GM12874 (cell line): ENCODE results near the gene RPS19.

Experiments
- TF ChIP-seq, protein P1 (sequence below): IDR thresholded peaks from 2 replicates; pipeline ENCODE4 v1.5.1; 2011; ENCODE audit warnings: low read depth, mild to moderate bottlenecking, control low read depth, low read length, moderate library complexity; ENCODE audit not compliant: insufficient read depth

Gene RPS19

DNA sequence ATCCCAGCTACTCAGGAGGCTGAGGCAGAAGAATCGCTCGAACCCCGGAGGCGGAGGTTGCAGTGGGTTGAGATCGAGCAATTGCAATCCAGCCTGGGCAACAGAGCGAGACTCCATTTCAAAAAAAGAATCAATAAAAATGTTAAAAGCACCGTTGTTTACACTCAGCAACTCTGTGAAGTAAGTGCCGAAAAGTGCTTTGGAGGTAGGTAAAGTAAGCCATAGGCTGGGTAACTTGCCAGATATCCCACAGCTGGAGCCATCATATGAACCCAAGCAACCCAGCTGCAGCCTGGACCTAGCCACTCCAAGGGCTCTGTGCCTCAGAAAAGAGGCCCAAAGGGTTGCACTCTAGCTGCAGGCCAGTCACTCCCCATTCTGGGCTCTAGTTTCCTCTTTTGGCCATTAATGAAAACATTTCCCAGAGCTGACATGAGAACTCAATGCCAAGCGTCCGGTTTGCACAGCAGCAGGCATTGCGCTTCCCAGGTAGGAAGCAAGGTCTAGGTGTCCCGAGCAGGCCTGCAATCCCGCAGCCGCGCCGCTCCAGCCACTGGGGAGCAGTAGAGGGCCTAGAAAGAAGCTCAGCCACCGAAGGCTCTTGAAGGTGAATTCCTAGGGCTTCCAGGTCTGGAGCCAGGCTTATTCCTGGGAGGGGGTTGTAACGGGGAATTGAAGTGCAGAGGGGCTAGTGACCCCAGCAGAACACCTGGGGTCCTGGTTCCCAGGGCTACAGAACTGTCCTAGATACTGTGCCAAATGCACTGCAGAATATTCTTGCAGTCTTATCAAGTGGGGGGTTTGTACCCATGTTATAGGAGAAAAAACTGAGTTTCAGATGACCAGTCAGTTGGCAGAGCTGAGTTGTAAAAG is 13.0 kb downstream of the RPS19 start:
- TF ChIP-seq, protein P1, sequence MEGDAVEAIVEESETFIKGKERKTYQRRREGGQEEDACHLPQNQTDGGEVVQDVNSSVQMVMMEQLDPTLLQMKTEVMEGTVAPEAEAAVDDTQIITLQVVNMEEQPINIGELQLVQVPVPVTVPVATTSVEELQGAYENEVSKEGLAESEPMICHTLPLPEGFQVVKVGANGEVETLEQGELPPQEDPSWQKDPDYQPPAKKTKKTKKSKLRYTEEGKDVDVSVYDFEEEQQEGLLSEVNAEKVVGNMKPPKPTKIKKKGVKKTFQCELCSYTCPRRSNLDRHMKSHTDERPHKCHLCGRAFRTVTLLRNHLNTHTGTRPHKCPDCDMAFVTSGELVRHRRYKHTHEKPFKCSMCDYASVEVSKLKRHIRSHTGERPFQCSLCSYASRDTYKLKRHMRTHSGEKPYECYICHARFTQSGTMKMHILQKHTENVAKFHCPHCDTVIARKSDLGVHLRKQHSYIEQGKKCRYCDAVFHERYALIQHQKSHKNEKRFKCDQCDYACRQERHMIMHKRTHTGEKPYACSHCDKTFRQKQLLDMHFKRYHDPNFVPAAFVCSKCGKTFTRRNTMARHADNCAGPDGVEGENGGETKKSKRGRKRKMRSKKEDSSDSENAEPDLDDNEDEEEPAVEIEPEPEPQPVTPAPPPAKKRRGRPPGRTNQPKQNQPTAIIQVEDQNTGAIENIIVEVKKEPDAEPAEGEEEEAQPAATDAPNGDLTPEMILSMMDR, result peak; percentile 82

DNA sequence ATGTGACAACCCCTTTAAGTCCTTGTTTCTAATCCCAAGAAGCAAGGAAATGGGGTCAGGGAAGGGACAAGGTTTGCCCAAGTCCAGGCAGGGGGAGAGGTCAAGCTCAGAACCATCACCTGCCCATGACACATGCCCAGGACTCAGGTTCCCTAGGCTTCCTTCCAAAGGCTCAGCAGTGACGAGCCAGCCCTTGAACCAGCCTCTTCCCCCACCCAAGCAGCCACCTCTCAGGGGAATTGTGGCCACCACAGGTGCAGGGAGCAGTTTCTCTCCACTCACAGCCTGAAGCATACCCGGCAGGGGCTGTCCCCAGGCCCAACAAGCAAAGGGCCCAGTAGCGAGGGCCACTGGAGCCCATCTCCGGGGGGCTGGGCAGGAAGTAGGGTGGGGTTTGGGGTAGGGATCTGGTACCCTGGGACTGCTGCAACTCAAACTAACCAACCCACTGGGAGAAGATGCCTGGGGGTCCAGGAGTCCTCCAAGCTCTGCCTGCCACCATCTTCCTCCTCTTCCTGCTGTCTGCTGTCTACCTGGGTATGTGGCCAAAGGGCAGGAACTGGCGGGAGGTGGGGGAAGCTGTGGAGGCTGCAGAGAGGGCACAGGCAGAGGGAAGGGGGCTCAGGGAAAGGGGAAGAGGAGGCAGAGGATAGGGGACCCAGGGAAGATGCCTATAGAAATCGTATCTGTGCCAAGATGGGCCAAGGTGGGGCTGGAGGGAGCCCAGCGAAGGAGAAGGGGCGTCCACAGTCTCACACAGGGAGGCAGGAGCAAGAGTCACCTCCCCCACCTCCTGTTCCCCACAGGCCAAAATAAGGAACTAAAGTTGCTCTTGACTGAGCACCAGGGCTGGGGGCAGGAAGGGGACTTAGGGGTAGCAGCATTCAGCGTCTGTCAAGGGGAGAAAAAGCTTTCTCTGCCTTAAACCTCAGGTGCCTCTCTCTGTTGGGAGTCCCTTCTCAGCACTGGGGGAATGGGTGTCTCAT is 17.1 kb downstream of the RPS19 start, which contains the start of gene CD79A:
TSS of gene CD79A (plus strand) at position 433 of the 986 bp plus-strand sequence. CDS start at position 459, 26 bp downstream.
- TF ChIP-seq, protein P1, result no peak

DNA sequence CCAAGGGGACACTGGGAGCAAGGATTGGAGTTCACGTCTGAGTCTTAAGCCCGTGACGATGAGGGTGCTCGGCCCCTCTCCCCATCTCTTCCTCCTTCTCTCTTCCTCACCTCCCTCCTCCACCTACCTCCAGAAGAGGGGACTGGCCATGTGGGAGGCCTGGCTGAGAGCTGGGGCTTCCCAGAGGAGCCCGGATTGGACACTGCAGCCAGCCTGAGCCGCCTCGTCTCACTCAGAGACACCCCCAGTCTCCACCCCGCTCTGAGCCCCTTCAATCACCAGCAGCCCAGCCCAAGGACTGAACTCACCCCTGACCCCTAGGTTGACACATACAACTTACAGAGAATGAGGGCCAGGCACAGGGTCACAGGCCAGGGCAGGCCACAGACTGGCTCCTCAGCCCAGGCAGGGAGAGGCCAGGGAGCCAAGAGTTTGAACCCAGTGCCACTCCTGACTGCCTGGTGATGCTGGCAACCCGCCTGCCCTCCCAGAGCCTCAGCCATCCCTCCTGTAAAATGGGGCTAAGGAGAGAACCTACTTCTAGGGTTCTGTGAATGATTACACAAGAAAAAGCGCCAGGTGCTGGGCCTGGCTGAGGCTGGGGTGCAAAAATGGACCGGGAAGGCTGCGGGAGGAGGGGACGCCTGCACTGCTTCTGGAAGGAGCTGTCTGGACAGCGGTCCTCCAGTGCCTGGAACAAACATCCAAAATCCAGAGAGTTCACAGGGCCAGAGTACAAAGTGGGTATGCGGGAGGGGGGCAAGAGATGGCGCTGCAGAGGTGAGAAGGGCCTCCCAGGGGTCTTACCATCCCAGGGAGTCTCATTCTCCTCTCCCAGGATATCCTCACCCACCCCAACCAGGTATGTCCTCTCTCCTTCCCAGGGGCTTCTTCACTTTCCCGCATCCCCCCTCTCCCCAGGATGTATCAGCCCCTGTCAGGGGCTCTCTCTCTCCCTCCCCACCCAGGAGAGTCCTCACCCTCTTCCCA is 18.2 kb downstream of the RPS19 start:
- TF ChIP-seq, protein P1, result 0 out of 2 replicates have a peak, but pooled peaks have one; percentile 7

DNA sequence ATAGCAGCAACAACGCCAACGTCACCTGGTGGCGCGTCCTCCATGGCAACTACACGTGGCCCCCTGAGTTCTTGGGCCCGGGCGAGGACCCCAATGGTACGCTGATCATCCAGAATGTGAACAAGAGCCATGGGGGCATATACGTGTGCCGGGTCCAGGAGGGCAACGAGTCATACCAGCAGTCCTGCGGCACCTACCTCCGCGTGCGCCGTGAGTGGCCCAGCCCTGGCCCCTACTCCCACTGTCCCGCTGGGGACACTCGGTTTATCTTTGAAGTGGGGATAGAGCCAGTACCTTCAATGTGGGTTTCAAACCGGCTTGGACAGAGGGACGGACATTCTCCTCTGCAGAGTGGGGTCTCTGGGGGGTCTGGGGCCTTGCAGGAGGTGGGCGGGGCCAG is 19.0 kb downstream of the RPS19 start:
- TF ChIP-seq, protein P1, result no peak

DNA sequence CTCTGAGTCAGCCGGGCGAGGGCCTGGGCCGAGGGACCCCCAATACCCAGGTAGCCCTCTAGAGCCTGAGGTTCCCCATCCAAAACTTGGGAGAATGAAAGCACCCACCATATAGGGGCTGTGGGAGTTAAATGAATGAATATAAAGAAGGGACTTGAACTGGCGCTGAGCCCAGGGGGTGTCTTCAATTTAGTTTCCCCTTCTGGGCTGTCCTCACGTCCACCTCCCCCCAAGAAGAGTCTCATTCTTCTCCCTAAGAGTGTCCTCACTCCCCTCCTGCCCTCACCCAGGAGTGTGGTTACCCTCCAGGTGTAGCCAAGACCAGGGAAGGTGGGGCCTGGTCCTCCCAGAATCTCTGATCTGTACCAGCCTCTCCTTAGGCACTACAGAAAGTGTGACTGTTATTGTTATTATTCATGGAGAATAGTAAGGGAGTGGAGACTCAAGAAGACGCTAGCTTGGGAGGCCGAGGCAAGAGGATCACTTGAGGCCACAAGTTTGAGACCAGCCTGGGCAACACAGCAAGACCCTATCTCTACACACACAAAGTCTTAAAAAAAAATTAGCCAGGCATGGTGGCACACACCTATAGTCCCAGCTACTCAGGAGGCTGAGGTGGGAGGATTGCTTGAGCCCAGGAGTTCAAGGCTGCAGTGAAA is 19.7 kb downstream of the RPS19 start:
- TF ChIP-seq, protein P1, result no peak

DNA sequence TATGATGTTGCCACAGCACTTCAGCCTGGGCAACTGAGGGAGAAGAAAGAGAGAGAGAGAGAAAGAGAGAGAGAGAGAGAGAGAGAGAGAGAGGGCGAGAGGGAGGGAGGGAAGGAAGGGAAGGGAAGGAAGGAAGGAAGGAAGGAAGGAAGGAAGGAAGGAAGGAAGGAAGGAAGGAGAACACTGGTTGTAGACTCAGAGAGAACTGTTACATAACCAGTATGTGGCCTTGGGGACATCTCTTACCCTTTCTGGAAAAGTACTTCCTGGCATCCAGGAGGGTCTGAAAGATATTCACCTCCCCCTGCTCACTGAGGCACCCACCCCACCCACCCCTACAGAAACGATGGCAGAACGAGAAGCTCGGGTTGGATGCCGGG is 20.3 kb downstream of the RPS19 start:
- TF ChIP-seq, protein P1, result no peak
